Ammon's horn (tissue), 1 donor: ENCODE data around the gene KLHL2.
"Not testable (repeated sequence)": the region's sequence is repeated elsewhere in the genome, so short reads cannot be mapped to it uniquely, and the experiment has no call there.

Experiments
- DNase-seq: peaks from one replicate; pipeline ENCODE4 v3.0.0-alpha.2; 2016; ENCODE audit warnings: low spot score

KLHL2 gene

GRCh38 chr4:165201806-165202205, 5.6 kb upstream of the KLHL2 start:
- DNase-seq = no peak

GRCh38 chr4:165203541-165204461, 3.6 kb upstream of the KLHL2 start:
- DNase-seq = no peak

- no peak for DNase-seq
These were observed 2.9 kb upstream of the KLHL2 start for GRCh38 chr4:165204462-165204830.

- peak; percentile 63 for DNase-seq
These were observed 338 bp upstream of the KLHL2 start for GRCh38 chr4:165207016-165207430.

- no peak for DNase-seq
These were observed 876 bp downstream of the KLHL2 start for GRCh38 chr4:165208221-165208652.

GRCh38 chr4:165208741-165209388, 1.5 kb downstream of the KLHL2 start:
- DNase-seq = peak; percentile 27

GRCh38 chr4:165209796-165210195, 2.4 kb downstream of the KLHL2 start:
- DNase-seq = peak; percentile 43

GRCh38 chr4:165210566-165210965, 3.2 kb downstream of the KLHL2 start:
- no peak for DNase-seq

- not testable (repeated sequence) for DNase-seq
These were observed 5.3 kb downstream of the KLHL2 start for GRCh38 chr4:165212647-165213046.

- not testable (repeated sequence) for DNase-seq
These were observed 6.0 kb downstream of the KLHL2 start for GRCh38 chr4:165213404-165213803.

GRCh38 chr4:165213991-165214709, 6.8 kb downstream of the KLHL2 start:
- peak; percentile 13 for DNase-seq

- DNase-seq = not testable (repeated sequence)
These were observed 7.8 kb downstream of the KLHL2 start for GRCh38 chr4:165215034-165215751.

- not testable (repeated sequence) for DNase-seq
These were observed 8.6 kb downstream of the KLHL2 start for GRCh38 chr4:165215761-165216487.

GRCh38 chr4:165217325-165217724, 10.0 kb downstream of the KLHL2 start:
- DNase-seq = no peak

GRCh38 chr4:165221306-165221705, 13.9 kb downstream of the KLHL2 start:
- not testable (repeated sequence) for DNase-seq

- DNase-seq = not testable (repeated sequence)
These were observed 14.8 kb downstream of the KLHL2 start for GRCh38 chr4:165221993-165222650.

- DNase-seq = peak; percentile 38
These were observed 15.3 kb downstream of the KLHL2 start for GRCh38 chr4:165222651-165222994.

GRCh38 chr4:165227401-165227800, 20.0 kb downstream of the KLHL2 start:
- not testable (repeated sequence) for DNase-seq

GRCh38 chr4:165229490-165230200, 22.3 kb downstream of the KLHL2 start:
- DNase-seq = not testable (repeated sequence)
